Progenitor cell of endocrine pancreas (in vitro differentiated cells): ENCODE results near the gene GASK1B. TPM values are rescaled to one million over a fixed set of nuclear protein-coding genes. Genes with fewer than 3 reads are reported as not detected.

Source experiments
- DNase-seq: peaks from one replicate; pipeline ENCODE4 v3.0.0; 2021; ENCODE audit warnings: low spot score; ENCODE audit not compliant: unreplicated experiment
- H3K27ac Mint-ChIP-seq: 2 replicates; pipeline ENCODE4 v1.8.0; 2021; ENCODE audit warnings: mild to moderate bottlenecking, moderate library complexity, mixed read lengths
- H3K27me3 Mint-ChIP-seq: 2 replicates; pipeline ENCODE4 v1.8.0; 2021; ENCODE audit warnings: mixed read lengths
- H3K36me3 Mint-ChIP-seq: 2 replicates; pipeline ENCODE4 v1.8.0; 2022; ENCODE audit warnings: mixed read lengths; ENCODE audit not compliant: insufficient read depth
- H3K4me1 Mint-ChIP-seq: 2 replicates; pipeline ENCODE4 v1.8.0; 2021; ENCODE audit warnings: low read depth, mixed read lengths
- H3K4me3 Mint-ChIP-seq: 2 replicates; pipeline ENCODE4 v1.8.0; 2021; ENCODE audit warnings: low read depth, mild to moderate bottlenecking, moderate library complexity, mixed read lengths
- H3K9me3 Mint-ChIP-seq: 2 replicates; pipeline ENCODE4 v1.8.0; 2021; ENCODE audit warnings: low read depth, mixed read lengths
- total RNA-seq: library from RNA; stranded (reverse); gene quantifications from 2 replicates; pipeline ENCODE4 v1.2.1, GENCODE V29; 2021
- TF ChIP-seq, protein P1 (sequence below): fragments of 200-600 bp; sonication (generic); IDR thresholded peaks from one replicate; pipeline ENCODE4 v1.5.0; 2021; ENCODE audit warnings: antibody characterized with exemption, mild to moderate bottlenecking; ENCODE audit not compliant: unreplicated experiment

GASK1B gene
- total RNA-seq, 1 donor from 2014 or later = 15.3 TPM

DNA sequence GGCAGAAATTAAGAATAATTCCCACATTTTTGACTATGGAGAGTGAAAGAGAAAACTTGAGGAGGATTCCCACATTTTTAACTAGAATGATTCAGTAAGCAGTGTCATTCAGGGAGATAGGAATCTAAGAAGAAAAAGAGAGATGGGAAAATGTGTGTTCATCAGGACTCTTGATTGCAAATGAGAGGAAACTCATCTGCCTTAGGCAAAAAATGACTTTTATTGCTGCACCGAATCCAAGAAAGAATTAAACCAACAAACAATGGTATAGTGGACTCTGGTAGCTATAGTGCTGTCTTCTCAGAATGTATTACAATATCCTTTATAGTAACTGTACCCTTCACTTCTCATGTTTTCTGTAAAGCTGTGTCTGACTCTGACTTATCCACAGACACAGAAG is 22.5 kb upstream of the GASK1B start:
- Mint-ChIP-seq H3K27ac (no peak overlapping the region), H3K27me3 (no peaks in the 10 kb centered on the region), H3K9me3 (no peaks in the 10 kb centered on the region), H3K4me1 (no peaks in the 10 kb centered on the region), H3K36me3 (no peaks in the 10 kb centered on the region), H3K4me3 (no peak overlapping the region)
- TF ChIP-seq, protein P1, sequence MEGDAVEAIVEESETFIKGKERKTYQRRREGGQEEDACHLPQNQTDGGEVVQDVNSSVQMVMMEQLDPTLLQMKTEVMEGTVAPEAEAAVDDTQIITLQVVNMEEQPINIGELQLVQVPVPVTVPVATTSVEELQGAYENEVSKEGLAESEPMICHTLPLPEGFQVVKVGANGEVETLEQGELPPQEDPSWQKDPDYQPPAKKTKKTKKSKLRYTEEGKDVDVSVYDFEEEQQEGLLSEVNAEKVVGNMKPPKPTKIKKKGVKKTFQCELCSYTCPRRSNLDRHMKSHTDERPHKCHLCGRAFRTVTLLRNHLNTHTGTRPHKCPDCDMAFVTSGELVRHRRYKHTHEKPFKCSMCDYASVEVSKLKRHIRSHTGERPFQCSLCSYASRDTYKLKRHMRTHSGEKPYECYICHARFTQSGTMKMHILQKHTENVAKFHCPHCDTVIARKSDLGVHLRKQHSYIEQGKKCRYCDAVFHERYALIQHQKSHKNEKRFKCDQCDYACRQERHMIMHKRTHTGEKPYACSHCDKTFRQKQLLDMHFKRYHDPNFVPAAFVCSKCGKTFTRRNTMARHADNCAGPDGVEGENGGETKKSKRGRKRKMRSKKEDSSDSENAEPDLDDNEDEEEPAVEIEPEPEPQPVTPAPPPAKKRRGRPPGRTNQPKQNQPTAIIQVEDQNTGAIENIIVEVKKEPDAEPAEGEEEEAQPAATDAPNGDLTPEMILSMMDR = no peak
- DNase-seq = no peak

DNA sequence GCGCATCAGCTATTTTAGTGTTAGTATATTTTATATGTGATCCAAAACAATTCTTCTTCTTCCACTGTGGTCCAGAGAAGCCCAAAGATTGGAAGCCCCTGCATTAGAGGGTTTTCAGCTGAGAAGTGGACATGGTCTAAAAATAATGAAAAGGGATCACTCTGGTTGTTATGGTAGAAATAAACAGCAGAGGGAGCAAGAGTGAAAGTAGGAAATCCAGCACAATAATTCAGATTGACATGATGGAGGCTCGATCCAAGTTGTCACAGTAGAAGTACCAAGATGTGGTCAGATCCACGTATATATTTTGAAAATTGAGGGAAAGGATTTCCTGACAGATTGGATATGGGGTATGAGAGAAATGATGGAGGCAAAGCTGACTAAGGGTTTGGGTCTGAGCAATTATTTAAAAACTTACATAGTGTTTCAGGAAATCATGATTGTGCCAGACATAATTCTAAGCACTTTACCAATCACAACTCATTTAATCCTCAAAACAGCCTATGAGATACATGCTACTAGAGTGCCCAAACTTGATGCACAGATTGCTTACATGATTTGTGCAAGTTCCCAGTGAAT is 20.4 kb upstream of the GASK1B start:
- H3K36me3 Mint-ChIP-seq = no peaks in the 10 kb centered on the region
- H3K9me3 Mint-ChIP-seq = no peaks in the 10 kb centered on the region
- no peaks in the 10 kb centered on the region for H3K4me1 Mint-ChIP-seq
- H3K27ac Mint-ChIP-seq = no peak overlapping the region
- no peak for DNase-seq
- TF ChIP-seq, protein P1 = peak; percentile 56
- no peak overlapping the region for H3K4me3 Mint-ChIP-seq
- no peaks in the 10 kb centered on the region for H3K27me3 Mint-ChIP-seq

DNA sequence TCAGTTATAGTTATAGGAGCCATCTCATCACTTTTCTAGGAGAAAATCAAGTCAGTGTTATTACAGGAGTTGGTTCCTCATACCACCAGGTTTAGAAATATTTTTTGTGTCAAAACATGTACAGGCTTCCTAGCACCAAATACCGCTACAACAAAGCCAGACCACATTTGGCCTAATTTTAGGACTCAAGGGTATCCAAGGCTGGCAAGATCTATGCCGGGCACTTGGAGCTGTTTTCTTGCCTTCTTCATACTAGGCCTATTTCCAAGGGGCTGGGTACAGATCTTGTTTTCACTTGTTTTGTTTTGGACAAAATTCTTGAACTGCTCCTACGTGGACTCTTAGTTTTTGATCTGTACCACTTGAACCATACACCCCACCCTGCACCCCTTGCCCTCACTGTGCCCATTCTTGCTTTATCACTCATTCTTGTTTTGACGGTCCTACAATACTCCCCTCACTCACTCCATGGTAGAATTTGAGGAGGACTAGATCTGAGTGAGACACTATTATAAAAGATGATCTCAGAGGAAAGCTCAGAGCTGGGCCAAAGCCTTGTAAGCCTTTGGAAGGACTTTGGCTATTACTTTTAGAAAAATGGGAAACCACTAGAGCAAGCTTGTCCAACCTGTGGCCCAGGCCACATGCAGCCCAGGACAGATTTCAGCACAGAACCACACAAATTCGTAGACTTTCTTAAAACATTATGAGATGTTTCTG is 19.8 kb upstream of the GASK1B start:
- Mint-ChIP-seq H3K27ac (no peak overlapping the region), H3K27me3 (no peaks in the 10 kb centered on the region), H3K4me3 (no peak overlapping the region), H3K4me1 (no peaks in the 10 kb centered on the region), H3K36me3 (no peaks in the 10 kb centered on the region), H3K9me3 (no peaks in the 10 kb centered on the region)
- TF ChIP-seq, protein P1 = no peak
- no peak for DNase-seq

DNA sequence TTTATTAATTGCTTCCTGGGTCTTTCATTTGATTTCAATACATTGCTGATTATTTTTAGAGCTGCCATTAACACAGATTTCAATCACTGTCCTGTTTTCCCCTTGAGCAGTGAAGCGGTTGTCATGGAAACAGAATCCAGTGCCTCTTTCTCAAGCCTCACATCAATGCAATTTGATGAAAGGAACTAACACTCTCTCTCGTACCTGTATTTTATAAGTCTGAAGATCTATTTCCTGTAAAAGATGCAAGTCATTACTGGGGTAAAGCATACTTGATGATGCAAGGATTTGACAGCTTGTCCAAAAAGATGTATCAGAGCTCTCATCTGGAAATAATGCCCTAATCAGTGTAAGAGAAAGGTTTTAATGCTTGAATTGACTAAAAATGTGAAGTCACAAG is 17.9 kb upstream of the GASK1B start:
- Mint-ChIP-seq H3K4me3 (no peak overlapping the region), H3K9me3 (no peaks in the 10 kb centered on the region), H3K27me3 (no peaks in the 10 kb centered on the region), H3K36me3 (no peaks in the 10 kb centered on the region), H3K27ac (no peak overlapping the region), H3K4me1 (no peaks in the 10 kb centered on the region)
- no peak for DNase-seq
- TF ChIP-seq, protein P1 = no peak

DNA sequence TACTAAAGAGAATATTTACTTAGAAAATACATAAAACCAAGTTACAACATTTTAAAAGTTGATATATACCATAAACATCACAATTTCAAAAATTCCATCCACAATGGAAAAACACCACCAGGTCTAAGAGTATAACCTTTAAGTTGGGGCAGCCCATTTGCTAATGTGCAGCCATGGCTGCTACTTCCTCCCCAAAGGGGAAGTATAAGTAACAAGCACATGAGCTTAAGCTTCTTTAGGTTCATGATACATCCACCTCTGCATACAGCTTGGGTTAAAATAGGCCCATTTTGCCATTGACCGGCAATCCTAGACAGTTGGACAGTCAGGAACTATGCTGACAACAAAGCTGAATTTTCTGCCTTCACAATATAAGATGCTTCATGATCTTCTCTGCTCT is 16.6 kb upstream of the GASK1B start:
- TF ChIP-seq, protein P1 = no peak
- no peak overlapping the region for H3K4me3 Mint-ChIP-seq
- no peaks in the 10 kb centered on the region for H3K27me3 Mint-ChIP-seq
- no peaks in the 10 kb centered on the region for H3K36me3 Mint-ChIP-seq
- H3K9me3 Mint-ChIP-seq = no peaks in the 10 kb centered on the region
- no peak for DNase-seq
- no peak overlapping the region for H3K27ac Mint-ChIP-seq
- no peaks in the 10 kb centered on the region for H3K4me1 Mint-ChIP-seq
